ENCODE results near the gene TMEM145.

Gene TMEM145

GRCh38 chr19:42271861-42272534 lies 41.1 kb upstream of the TMEM145 start:
- Histone ChIP-seq H3K27ac (peak overlapping the region; percentile 96 to 97), H3K4me1 (peaks cover 0 to 80% (median 54%) of the 10 kb centered on the region in 4 donors), H3K27me3 (no peaks in the 10 kb centered on the region), H3K4me3 (no peak overlapping the region), H3K36me3 (peaks cover 22 to 34% (median 32%) of the 10 kb centered on the region in 3 donors), H3K9me3 (no peaks in the 10 kb centered on the region)
- intact Hi-C loops (cut with DNase I; ENCODE audit: low total_unique reads) = no loop called here
- TF ChIP-seq CTCF (IDR thresholded peaks at IDR 0.05) = no peak
- DNase-seq = peak in 1 of 2 donors; percentile 66

GRCh38 chr19:42272535-42272897 lies 40.6 kb upstream of the TMEM145 start:
- intact Hi-C loops (cut with DNase I; ENCODE audit: low total_unique reads) = no loop called here
- Histone ChIP-seq H3K4me1 (peaks cover 0 to 84% (median 57%) of the 10 kb centered on the region in 4 donors), H3K27me3 (no peaks in the 10 kb centered on the region), H3K27ac (peak overlapping the region; percentile 96 to 97), H3K9me3 (no peaks in the 10 kb centered on the region), H3K36me3 (peaks cover 22 to 34% (median 32%) of the 10 kb centered on the region in 3 donors), H3K4me3 (no peak overlapping the region)
- no peak for DNase-seq
- no peak for TF ChIP-seq CTCF (IDR thresholded peaks at IDR 0.05)

GRCh38 chr19:42272989-42273406 lies 40.1 kb upstream of the TMEM145 start:
- peaks cover 22 to 34% (median 32%) of the 10 kb centered on the region in 3 donors for H3K36me3 ChIP-seq
- peaks cover 5 to 84% (median 57%) of the 10 kb centered on the region in 4 donors for H3K4me1 ChIP-seq
- intact Hi-C loops (cut with DNase I; ENCODE audit: low total_unique reads) = no loop called here
- no peaks in the 10 kb centered on the region for H3K9me3 ChIP-seq
- no peak for TF ChIP-seq CTCF (IDR thresholded peaks at IDR 0.05)
- peak in 1 of 2 donors; percentile 61 for DNase-seq
- no peak overlapping the region for H3K27ac ChIP-seq
- no peak overlapping the region for H3K4me3 ChIP-seq
- H3K27me3 ChIP-seq = no peaks in the 10 kb centered on the region

- H3K36me3 ChIP-seq = peaks cover 22 to 34% (median 32%) of the 10 kb centered on the region in 3 donors
- intact Hi-C loops (cut with DNase I; ENCODE audit: low total_unique reads) = no loop called here
Observed at GRCh38 chr19:42273407-42274064, 39.6 kb upstream of the TMEM145 start.

DNA sequence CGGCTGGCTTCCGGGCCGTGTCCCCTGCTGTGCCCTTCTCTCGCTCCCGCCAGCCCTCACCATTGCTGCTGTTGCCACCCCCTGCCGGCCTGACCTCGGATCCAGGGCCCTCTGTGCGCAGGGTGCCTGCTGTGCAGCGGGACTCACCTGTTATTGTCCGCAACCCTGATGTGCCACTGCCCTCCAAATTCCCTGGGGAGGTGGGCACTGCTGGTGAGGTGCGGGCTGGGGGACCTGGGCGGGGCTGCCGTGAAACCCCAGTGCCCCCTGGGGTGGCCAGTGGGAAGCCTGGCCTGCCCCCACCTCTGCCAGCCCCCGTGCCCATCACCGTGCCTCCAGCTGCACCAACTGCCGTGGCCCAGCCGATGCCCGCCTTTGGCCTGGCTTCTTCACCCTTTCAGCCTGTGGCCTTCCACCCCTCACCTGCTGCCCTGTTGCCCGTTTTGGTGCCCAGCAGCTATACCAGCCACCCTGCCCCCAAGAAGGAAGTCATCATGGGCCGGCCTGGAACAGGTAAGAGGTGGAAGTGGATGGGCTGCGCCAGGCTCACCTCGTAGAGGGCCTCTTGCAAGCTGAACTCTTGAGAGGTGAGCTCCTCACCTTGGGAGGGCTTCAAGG lies 38.9 kb upstream of the TMEM145 start:
- TF ChIP-seq CTCF (IDR thresholded peaks at IDR 0.05) = no peak
- H3K36me3 ChIP-seq = peaks cover 22 to 34% (median 32%) of the 10 kb centered on the region in 3 donors
- DNase-seq = peak in 1 of 2 donors; percentile 61
- H3K27me3 ChIP-seq = no peaks in the 10 kb centered on the region
- H3K4me1 ChIP-seq = peaks cover 6 to 95% (median 69%) of the 10 kb centered on the region in 4 donors
- H3K4me3 ChIP-seq = no peak overlapping the region
- no peaks in the 10 kb centered on the region for H3K9me3 ChIP-seq
- intact Hi-C loops (cut with DNase I; ENCODE audit: low total_unique reads) = no loop called here
- peak overlapping the region; percentile 93 to 97 for H3K27ac ChIP-seq

More at GRCh38 chr19:42273407-42274064, 39.6 kb upstream of the TMEM145 start:
- Histone ChIP-seq H3K9me3 (no peaks in the 10 kb centered on the region), H3K27ac (peak overlapping the region in 1 of 2 donors; percentile 17), H3K4me3 (no peak overlapping the region), H3K4me1 (peaks cover 6 to 89% (median 63%) of the 10 kb centered on the region in 4 donors), H3K27me3 (no peaks in the 10 kb centered on the region)
- DNase-seq = no peak
- TF ChIP-seq CTCF (IDR thresholded peaks at IDR 0.05) = no peak

Measured in tibial artery (tissue), 4 donors.